GM19193 (cell line): ENCODE data around the gene DACH1.

Experiments used
- POLR2A ChIP-seq: IDR thresholded peaks from 4 replicates; pipeline ENCODE4 v1.6.1; 2011; ENCODE audit not compliant: insufficient read depth, insufficient read length; ENCODE audit errors: extremely low read depth

The DACH1 gene

DNA sequence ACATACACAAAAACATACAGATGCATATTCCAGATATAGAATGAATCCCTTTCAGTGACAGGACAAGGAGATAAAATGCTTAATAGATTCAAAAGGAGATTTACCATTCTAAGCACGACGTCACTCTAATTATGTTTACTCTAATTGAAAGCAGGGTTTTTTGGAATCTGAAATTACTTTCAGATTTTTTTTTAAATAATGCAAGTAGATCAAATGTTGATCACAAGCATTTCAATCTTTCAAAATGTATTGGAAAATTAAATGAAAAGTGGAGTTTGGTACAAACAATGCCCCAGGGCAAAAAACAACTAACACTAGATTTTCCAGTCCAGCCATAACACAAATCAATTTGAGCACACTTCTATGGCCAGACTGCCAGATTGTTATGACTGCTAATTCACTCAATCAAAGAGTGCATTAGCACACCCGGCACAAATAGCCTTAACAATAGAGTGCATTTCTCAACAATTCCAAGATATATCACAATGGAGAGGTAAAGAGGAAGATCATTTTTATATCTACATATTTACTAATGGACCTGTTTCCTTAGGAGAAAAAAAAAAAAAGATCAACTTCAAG, 4.3 kb upstream of the DACH1 start:
- no peak for TF ChIP-seq POLR2A

DNA sequence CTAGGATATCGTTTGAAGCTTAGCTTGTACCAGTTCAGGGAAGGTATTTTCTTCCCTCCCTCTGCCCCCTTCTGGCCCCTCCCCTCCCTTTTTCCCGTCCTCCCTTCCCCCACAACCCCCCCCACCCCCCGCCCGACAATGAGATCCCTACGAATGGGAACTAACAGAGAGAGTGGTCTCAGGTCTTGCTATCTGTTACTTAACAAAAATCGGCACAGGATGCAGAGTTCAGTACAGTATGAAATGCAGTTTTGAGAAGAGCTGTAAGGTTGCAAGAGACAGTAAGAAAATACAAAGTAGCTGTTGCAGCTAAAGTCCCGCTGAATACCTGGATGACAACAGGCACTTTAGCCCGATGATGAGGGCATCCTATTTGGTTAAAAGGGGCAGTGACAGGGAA, 3.1 kb upstream of the DACH1 start:
- TF ChIP-seq POLR2A, result no peak

DNA sequence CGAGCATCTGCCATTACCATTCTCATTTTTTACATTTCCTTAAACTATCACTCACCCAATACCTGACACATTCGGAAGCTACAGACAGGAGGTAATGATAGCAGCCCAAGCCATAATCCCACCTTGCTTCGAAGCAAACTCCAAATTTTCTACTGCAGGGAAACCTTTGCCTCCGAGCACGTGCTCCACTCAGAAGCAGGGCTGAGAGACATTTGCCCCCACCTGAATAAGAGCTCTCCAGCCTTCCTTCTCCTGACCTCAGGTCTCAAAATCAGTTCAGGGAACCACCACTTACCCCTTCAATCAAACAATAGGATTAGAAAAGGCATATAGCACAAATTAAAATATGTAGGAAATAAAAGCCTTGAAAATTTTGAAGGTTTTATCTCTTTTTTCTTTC, 2.3 kb upstream of the DACH1 start:
- no peak for TF ChIP-seq POLR2A

DNA sequence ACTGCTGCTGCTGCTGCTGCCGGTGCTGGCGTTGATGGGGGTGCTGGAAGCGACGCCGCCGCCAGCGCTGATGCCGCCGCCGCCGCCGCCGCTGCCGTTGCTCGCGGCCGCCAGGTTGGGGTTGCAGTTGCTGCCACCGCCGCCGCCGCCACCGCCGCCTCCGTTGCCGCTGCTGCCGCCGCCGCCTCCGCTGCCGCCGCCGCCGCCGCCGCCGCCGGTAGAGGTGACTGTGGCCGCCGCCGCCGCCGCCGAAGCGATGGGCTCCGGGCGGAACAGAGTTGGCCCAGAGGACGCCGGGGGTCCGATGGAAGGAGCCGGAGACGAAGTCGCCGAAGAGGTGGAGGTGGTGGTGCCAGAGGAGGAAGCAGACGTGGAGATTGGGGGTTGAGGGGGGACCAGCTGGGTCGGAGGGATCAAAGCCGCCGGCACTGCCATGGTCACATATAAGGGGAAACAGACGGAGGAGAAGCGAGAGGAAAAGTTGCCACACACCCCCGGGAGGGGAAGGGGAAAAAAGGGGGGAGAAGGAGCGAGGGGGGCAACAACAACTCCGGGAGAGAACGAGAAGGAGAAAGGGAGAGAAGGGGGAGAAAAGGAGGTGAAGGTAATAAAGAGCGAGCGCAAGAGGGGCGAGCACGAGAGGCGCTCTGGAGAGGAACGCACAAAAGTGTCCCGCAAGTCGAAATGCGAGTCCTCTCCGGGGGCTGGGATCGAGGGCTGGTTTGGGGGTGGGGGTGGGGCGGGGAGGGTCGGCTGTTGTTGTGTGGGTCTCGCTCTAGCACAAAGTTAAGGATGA, 471 bp downstream of the DACH1 start:
- TF ChIP-seq POLR2A, result no peak

DNA sequence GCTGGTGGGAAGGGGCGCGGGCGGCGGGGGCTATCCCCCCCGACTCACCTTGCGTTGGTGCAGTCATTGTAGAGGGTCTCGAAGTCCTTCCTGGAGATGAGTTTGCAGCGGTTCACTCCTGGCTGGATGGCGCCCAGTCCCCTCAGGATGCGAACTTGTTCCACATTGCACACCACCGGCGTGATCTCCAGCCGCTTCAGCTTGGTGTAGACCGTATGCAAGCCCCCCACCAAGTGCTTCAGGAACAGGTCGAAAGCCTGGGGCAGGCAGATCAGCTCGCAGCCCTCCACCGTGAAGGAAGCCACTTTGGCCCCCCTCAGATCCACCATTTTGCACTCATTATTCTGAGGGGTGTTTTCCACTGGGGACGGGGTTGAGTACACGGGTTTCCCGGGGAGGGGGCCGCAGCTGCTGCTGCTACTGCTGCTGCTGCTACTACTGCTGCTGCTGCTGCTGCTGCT, 1.1 kb downstream of the DACH1 start:
- no peak for TF ChIP-seq POLR2A

DNA sequence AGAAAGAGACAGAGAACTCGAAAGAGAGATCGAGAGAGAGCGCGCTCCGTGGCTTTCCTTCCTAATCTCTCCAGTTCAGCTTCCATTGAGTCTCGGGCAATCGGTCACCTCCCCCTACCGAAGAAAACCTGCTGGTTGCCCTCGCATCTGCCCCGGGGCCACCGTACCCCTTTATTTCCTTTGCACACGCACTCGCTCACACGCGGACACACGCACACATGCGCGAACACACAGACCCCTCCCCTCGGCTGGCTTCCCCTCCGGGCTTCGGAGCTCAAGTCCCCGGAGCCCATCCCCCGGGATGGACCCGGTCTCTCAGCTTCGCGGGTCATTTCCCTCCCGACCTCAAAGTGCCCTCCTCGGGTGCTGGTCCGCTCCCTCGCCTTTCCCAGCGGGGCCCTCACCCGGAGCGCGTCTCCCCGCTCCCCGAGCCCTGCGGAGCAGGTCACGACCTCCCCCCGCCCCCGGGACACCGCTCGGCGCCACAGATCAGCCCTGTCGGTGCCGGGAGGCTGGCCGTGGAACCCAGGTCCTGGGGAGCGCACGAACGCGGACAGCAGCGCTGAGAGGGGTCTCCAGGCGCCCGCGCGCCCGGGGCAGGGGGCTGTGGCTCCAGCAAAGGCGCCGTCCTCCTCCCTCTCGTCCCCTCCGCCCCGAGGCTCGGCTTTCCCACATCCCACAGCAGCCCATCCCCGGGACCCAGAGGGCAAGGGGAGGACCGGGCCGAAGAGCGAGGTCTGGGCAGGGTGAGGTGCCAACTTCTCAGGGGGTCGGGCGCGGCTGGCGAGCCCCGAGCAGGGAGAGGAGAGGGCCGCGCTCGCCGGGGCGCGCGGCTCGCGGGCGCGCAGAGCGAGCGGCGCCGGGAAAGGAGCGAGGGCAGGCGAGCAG, 1.8 kb downstream of the DACH1 start:
- TF ChIP-seq POLR2A, result no peak

DNA sequence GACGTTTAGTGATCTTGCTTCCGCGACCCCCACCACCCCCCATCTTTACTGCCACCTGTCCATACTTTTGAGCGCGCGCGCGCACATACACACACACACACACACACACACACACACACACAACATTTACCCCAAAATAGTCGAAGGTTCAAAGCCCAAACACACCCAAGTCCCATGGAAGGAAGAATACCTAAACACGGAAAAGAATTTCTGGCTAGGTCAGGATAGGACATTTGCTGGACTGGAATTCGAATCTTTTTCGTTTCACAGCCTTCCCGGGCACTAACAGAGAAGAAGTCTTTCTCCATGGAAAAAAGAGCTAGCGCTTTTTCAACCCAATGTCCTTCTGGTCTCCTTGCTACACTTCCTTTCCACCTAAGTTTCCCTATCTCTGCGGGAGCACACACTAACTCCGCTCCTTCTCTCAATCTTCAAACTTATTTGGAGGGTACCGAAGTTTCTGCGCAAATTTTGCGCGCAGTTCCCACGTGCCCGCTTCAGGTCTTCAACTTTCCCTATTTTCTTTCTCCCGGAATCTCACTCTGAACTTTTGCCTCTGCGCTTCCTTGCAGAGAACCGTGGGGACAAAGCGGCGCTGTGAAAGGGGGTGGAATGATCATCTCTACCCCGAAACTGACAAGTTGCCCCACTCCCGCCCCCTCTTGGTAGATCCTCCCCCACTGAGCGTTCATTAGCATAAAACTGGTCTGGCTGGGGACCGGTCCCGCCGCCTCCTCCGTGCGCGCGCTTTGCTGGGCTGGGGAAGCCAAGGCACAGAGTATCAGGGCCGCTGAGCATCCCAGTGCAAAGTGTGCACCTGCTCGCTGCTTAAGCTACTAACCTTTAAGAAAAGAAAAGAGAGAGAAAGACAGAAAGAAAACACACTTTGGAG, 2.7 kb downstream of the DACH1 start:
- no peak for TF ChIP-seq POLR2A

DNA sequence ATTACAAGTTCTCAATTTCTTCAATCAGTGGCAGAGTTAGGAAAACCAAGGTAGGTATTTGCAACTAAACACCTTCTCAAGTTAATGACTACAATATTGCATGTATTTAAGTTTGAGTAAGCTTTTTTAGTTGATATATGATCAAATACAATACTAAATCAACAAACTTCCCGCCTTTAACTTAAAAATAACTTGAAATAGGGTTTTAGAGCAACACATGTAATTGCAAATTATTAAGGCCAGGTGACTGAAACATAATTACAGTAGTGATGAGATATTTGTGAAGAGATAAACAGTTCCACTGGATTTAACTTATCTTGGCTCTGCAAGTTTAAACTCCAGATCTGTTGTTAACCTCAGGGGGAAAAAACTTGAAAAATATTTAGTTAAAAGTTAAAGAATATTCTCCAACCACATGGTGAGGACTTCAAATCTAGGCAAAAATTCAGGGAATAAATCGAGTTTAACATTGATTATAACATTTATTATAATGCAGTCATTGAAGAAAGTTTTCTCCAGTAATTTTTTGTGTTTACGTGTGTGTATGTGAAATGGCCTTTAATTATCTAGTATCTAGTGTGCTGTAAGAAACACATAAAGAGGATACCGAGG, 3.6 kb downstream of the DACH1 start:
- no peak for TF ChIP-seq POLR2A

DNA sequence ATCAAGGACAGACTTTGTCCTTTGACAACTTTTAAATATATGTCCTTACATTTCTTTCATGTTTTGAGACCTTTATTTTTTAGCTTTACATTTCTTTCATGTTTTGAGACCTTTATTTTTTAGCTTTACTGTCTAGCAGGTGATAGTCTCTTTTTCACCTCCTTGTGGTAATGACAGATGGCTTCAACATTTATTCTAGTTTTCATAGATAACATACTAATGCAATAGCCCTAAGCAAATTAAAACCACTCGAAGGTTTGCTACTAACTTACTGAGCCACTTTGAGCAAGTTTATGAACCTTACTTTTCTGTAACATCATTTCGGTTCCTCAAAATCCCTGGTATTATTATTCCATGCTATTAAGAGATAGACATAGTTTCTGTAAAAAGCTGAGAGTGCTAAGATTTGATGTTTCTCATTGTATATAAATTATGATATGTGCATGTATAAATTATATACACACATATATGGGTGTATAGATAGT, 4.5 kb downstream of the DACH1 start:
- TF ChIP-seq POLR2A, result no peak

DNA sequence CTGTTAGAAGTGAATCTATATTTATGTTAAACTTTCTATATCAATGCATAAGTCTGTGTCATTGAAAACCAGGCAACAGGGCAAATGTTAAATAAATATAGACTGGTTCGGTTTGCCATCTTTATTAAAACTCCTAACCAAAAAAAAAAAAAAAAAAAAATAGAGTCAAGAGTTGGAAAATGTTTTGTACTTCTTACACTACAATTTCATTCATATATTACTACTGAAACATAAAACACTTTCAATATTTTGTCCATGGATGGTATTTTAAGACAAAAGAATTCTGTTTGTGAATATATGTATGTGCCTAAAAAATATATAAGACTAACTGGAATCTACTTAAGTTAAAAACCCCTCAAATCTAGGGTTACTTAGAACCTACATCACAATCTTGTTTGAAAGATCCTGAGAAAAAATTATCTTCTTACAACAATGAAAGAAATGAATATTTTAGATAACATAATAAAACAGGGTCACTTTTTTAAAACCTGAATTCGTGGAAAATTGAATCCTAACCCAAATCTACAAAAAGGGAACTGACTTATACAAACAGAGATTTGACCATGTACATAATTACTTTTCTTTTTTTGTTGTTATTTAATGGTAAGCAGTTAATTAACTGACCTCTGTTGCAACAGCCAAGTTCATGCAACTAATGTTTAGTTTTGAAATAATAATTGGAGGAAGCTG, 5.1 kb downstream of the DACH1 start:
- no peak for TF ChIP-seq POLR2A

DNA sequence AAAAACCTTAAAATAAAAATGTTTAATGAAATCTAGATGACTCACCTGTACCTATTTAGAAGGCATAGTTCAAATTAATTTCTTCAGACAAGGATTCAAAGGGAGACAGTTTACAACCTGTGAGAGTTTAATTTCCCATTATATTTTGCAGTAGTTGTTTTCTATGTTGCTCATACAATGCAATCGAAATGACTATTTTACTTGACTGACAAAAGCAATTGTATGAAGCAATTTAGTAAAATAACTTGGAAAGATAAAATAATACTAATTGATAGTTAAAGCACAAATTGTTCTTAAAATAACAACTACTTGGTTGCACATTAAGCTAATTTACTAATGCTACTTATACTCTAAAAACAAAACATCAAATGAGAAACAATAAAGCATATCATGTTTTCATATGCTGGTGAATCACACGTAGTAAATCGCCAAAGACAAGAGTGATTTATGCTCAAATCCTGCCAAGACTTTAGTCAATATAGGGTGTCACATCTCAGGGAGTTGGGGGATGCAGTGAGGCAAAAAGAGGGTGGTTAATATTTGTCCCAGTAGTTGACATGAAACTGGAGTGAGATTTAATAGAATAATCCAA, 6.4 kb downstream of the DACH1 start:
- TF ChIP-seq POLR2A, result no peak

DNA sequence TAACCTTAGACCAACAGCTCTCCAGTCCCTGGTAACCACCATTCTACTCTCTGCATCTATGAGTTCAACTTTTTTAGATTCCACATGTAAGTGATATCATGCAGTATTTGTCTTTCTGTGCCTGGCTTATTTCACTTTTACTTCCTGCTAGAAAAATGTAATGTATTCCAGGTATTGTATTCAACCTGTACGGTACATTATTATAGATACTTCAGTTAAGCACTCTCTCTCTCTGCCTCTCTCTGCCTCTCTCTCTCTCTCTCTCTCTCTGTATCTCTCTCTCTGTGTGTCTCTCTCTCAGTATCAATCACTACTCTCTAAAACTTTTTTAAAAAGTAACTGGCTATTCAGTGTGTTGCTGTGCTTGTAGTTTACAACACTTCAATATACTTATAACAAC, 8.4 kb downstream of the DACH1 start:
- no peak for TF ChIP-seq POLR2A

DNA sequence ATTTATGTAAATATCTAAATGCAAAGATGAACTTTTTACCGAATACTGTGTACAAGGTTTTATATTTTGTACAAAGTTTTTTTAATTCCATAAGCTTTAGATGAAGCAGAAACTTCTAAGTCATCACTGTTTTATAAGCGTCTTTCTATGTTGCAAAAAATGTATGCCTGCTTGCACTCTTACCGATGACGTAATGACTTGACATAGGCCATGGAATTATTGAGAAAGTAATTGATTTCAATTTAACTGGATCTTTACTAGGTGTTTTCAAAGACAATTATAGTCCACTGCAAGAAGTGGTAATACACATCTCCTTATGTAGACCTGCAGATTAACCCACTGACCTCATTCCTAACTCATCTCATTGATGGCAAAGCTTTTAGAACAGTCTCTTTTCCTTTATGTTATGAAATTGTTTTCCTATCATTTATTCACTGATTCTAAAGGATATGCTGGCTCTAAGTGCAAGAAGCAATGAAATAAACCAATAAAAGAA, 10.4 kb downstream of the DACH1 start:
- no peak for TF ChIP-seq POLR2A

DNA sequence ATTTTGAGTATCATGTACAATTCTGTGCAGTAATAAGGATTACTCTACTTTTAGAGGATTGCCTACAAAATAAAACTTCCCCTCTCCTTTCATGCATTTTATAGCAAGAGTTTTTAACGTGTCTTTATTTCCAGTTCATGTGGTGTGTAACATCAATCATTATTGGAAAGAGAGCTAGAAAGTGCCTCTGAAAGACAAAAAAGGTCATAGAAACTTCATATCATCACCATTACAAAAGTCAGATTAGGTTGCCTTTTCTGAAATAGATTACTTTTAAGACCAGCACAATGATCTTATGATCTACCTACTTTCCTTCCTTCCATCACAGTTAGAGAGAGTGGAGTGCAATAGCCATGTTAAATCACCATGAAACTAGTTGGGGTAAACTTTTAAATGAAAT, 12.6 kb downstream of the DACH1 start:
- no peak for TF ChIP-seq POLR2A

DNA sequence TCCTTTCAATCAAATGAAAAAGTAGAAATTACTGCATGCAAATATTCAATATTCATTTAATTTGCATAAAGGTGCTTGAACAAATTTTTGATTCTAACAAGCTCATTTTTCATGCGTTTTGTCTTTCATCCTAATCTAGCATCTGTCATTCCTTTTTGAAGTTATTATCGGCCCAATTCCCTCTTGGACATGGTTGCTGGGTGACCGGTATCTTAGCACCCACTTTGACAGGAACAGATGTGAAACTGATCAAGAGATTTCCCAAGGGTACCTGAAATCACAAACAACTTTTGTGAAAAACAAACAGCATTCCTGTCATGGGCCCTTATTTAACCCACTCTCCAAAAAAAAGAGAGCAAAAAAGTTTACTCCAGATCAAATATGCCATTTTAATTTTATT, 13.3 kb downstream of the DACH1 start:
- TF ChIP-seq POLR2A, result no peak
